GM12875 (cell line): ENCODE results near the gene FUT1.

Source experiments
- H3K4me3 ChIP-seq: one replicate; pipeline ENCODE4 v1.5.1; 2011; ENCODE audit warnings: low read depth, low read length, control low read depth
- CTCF ChIP-seq: IDR thresholded peaks from 2 replicates; pipeline ENCODE4 v1.5.1; 2011; ENCODE audit warnings: low read depth, mild to moderate bottlenecking, control low read depth, inconsistent platforms, low read length, moderate library complexity, borderline replicate concordance; ENCODE audit not compliant: insufficient read depth

The FUT1 gene

GRCh38 chr19:48751845-48752495, 471 bp downstream of the FUT1 start:
- TF ChIP-seq CTCF: no peak
- H3K4me3 ChIP-seq: no peak overlapping the region

- no peak overlapping the region for H3K4me3 ChIP-seq
Measured at GRCh38 chr19:48750771-48751504, 1.5 kb downstream of the FUT1 start.

GRCh38 chr19:48750351-48750750, 2.1 kb downstream of the FUT1 start:
- TF ChIP-seq CTCF: no peak
- no peak overlapping the region for H3K4me3 ChIP-seq

More at GRCh38 chr19:48750771-48751504, 1.5 kb downstream of the FUT1 start:
- TF ChIP-seq CTCF: no peak

- TF ChIP-seq CTCF: no peak
- H3K4me3 ChIP-seq: no peak overlapping the region
Measured at GRCh38 chr19:48749571-48750198, 2.8 kb downstream of the FUT1 start.

GRCh38 chr19:48746738-48747575, 5.5 kb downstream of the FUT1 start, which contains the start of gene IZUMO1:
TSS of gene IZUMO1 (minus strand) at chr19:48746909. CDS start at chr19:48745859, 1,050 bp downstream.
- H3K4me3 ChIP-seq: no peak within 1 kb of the TSS
- no peak for TF ChIP-seq CTCF

GRCh38 chr19:48746110-48746509, 6.3 kb downstream of the FUT1 start:
- no peak for TF ChIP-seq CTCF
- no peak overlapping the region for H3K4me3 ChIP-seq
